ENCODE measurements around the gene LIME1. TPM values are rescaled to one million over a fixed set of nuclear protein-coding genes. Genes with fewer than 3 reads are reported as not detected.

Gene LIME1
- total and polyA plus RNA-seq, 2 of the 4 experiments (the other 2 are of a cell fraction): 0.36 to 7.8 TPM

DNA sequence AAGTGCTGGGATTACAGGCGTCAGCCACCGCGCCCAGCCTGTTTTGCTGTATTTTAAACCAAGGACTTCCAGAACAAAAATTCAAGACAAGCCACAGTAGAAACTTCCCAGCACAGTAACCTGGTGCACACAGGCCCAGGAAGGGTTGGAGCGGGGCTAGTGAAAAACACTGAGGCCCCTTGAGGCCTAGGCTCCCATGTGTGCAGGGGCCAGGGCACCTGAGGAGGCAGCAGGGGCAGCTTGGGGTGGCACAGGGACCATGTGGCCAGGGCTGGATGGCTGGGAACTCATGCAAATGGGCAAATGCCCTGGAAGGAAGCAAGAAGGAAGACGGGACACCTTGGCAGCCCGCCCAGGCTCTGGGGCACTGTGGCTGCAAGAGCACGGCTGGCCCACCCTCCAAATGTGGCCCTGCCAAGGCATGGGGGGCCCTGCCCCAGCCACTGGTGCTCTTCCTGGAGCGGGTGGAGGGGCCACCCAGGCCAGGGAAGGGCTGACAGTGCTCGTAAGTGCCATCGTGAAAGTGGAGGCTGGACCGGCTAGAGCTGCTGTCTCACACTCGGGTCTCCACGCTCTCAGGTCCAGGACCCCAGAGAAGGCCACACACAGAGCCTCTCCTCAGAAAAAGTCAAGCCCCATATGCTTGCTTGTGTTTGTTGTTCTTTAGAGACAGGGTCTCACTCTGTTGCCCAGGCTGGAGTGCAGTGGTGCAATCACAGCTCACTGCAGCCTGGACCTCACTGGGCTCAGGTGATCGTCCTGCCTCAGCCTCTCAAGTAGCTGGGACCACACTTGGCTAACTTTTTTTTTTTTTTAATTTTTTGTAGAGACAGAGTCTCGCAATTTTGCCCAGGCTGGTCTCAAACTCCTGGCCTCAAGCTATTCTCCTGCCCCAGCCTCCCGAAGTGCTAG is 13.4 kb downstream of the LIME1 start:
- Histone ChIP-seq H3K4me3 (ENCODE audit: insufficient read depth, low read depth, low read length) (no peak overlapping the region), H2AK5ac (ENCODE audit: low read depth, low read length) (no peak overlapping the region), H3K9ac (ENCODE audit: low read depth, low read length) (no peak overlapping the region), H2AK9ac (replicated peaks; ENCODE audit: low read depth, low read length, poor library complexity) (no peak overlapping the region), H3K9me1 (ENCODE audit: insufficient read depth, low read length) (no peaks in the 10 kb centered on the region), H4K5ac (ENCODE audit: low read depth, low read length) (no peak overlapping the region), H2BK15ac (ENCODE audit: low read depth, low read length) (no peak overlapping the region), H3K27me3 (ENCODE audit: control insufficient read depth, insufficient read depth, low read length) (no peaks in the 10 kb centered on the region), H3K14ac (replicated peaks; ENCODE audit: low read depth, low read length) (no peak overlapping the region), H3K27ac (ENCODE audit: insufficient read depth, low read length) (no peak overlapping the region), H4K91ac (ENCODE audit: insufficient read depth, low read depth, low read length) (no peak overlapping the region), H3K79me1 (ENCODE audit: low read depth in 1 of 2, low read length in 2 of 2) (0 out of 4 replicates have a peak, but pooled peaks cover 0 to 2% of the 10 kb centered on the region in 2 experiments), H3K9me3 (ENCODE audit: control insufficient read depth, insufficient read depth, low read length) (no peaks in the 10 kb centered on the region), H2AFZ (replicated peaks; ENCODE audit: low read length, poor library complexity) (peak overlapping the region; percentile 32), H3K36me3 (ENCODE audit: control insufficient read depth, insufficient read depth, low read length) (peaks cover 6% of the 10 kb centered on the region; the same call in 1 of the 2 replicates), H3K4ac (ENCODE audit: low read depth, low read length) (no peak overlapping the region), H3K18ac (ENCODE audit: low read depth, low read length) (no peak overlapping the region), H3K4me1 (ENCODE audit: control insufficient read depth, insufficient read depth, low read length) (no peaks in the 10 kb centered on the region), H3K4me2 (ENCODE audit: low read depth, low read length) (no peak overlapping the region), H2BK120ac (ENCODE audit: low read depth, low read length) (no peak overlapping the region), H4K8ac (ENCODE audit: low read depth in 2 of 2, low read length in 2 of 2) (no peak overlapping the region), H2BK5ac (ENCODE audit: low read depth, low read length, poor library complexity, severe bottlenecking) (no peak overlapping the region), H3K23ac (ENCODE audit: low read depth, low read length) (no peak overlapping the region), H3K56ac (ENCODE audit: extremely low read depth, insufficient read depth, low read length) (no peak overlapping the region), H2BK20ac (ENCODE audit: low read depth, low read length) (no peak overlapping the region), H4K20me1 (ENCODE audit: insufficient read depth, low read length) (no peaks in the 10 kb centered on the region; the same call in 1 of the 2 replicates)
- DNase-seq (no peak), ATAC-seq (ENCODE audit: low read depth) (no peak)
- dilution Hi-C loops (cut with HindIII; ENCODE audit: low sequenced_read_pairs, unreplicated experiment) (no loop called here), in situ Hi-C loops (cut with MboI; ENCODE audit: low sequenced_read_pairs) (no loop called here), intact Hi-C loops (cut with micrococcal nuclease) (no loop called here)
- POLR2A ChIA-PET (ENCODE audit: unreplicated experiment): no interaction called here
- CTCF ChIA-PET: no interaction called here
- TF ChIP-seq POLR2A (IDR thresholded peaks at IDR 0.05; ENCODE audit: low read depth, low read length): no peak
- TF ChIP-seq CEBPB (IDR thresholded peaks at IDR 0.05; ENCODE audit: low read depth, low read length): no peak
- TF ChIP-seq, protein P1, sequence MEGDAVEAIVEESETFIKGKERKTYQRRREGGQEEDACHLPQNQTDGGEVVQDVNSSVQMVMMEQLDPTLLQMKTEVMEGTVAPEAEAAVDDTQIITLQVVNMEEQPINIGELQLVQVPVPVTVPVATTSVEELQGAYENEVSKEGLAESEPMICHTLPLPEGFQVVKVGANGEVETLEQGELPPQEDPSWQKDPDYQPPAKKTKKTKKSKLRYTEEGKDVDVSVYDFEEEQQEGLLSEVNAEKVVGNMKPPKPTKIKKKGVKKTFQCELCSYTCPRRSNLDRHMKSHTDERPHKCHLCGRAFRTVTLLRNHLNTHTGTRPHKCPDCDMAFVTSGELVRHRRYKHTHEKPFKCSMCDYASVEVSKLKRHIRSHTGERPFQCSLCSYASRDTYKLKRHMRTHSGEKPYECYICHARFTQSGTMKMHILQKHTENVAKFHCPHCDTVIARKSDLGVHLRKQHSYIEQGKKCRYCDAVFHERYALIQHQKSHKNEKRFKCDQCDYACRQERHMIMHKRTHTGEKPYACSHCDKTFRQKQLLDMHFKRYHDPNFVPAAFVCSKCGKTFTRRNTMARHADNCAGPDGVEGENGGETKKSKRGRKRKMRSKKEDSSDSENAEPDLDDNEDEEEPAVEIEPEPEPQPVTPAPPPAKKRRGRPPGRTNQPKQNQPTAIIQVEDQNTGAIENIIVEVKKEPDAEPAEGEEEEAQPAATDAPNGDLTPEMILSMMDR (conservative IDR thresholded peaks at IDR 0.05; ENCODE audit: low read depth, low read length): no peak
- BruUV-seq (replicated peaks): no TSS peak
- 90% methylated on average over 2 of the region's 16 CpGs; no CpG with 5 or more reads in 1 of the 2 experiments for WGBS, 2 experiments (ENCODE audit: extremely low coverage in 2 of 2, insufficient read length in 1 of 2)

Data from IMR-90 (cell line).